B cell (primary cell): ENCODE results near the gene RMC1. TPM values are rescaled to one million over a fixed set of nuclear protein-coding genes. Genes with fewer than 3 reads are reported as not detected.
A peak's percentile ranks its signal among the peaks of the same experiment; 100 is the strongest.

Source experiments
- ATAC-seq: fragments of 200-7000 bp; cut with Tn5 transposase; one replicate; pipeline ENCODE4 v1.10.0; 2021; ENCODE audit warnings: low read depth, mild to moderate bottlenecking, moderate number of reproducible peaks, moderate library complexity
- CTCF ChIA-PET: fragments of 350-600 bp; sonication (Branson Sonifier 250); formaldehyde crosslinking; loops from one replicate; lab custom pipeline; 2021; ENCODE audit warnings: antibody characterized with exemption, inconsistent platforms; lab: Charles Lee
- POLR2A ChIA-PET: fragments of 350-600 bp; sonication (Branson Sonifier 250); formaldehyde crosslinking; loops from one replicate; lab custom pipeline; 2021; ENCODE audit warnings: antibody characterized with exemption; lab: Charles Lee
- DNase-seq: peaks from one replicate; pipeline ENCODE4 v3.0.0; 2013
- H2AFZ ChIP-seq: 2 replicates; pipeline ENCODE4 v1.6.1; 2012; ENCODE audit warnings: mild to moderate bottlenecking, low read depth, low read length; ENCODE audit not compliant: insufficient read depth, poor library complexity, severe bottlenecking
- H3K27ac ChIP-seq, 2 donors: 1 replicate in 1 of 2; 2 replicates in 1 of 2; pipeline ENCODE4 v1.5.1; 2012 to 2013; ENCODE audit warnings: low read length in 2 of 2, mild to moderate bottlenecking in 2 of 2, moderate library complexity in 1 of 2
- H3K27me3 ChIP-seq, 4 experiments: fragments of 200-600 bp in 1 of 4; sonication (generic) in 1 of 4; replicated peaks in 1 of 4; 1 replicate in 2 of 4; 2 replicates in 2 of 4; pipeline versions ENCODE4 v1.6.1 to v1.7.0; 2013 to 2016; ENCODE audit warnings: low read length in 3 of 4, mild to moderate bottlenecking in 2 of 4, mixed read lengths in 1 of 4, moderate library complexity in 1 of 4; ENCODE audit not compliant: insufficient read depth in 4 of 4, control insufficient read depth in 3 of 4; ENCODE audit errors: control extremely low read depth in 1 of 4
- H3K36me3 ChIP-seq, 2 experiments: replicated peaks in 1 of 2; 1 replicate in 1 of 2; 2 replicates in 1 of 2; pipeline versions ENCODE4 v1.6.1 to v1.7.1; 2013; ENCODE audit warnings: low read length in 1 of 2; ENCODE audit not compliant: insufficient read depth in 2 of 2, control insufficient read depth in 1 of 2; ENCODE audit errors: control extremely low read depth in 1 of 2, extremely low read depth in 1 of 2
- H3K4me1 ChIP-seq, 2 donors: fragments of 200-600 bp in 1 of 2; sonication (generic) in 1 of 2; 1 replicate in 1 of 2; 2 replicates in 1 of 2; pipeline versions ENCODE4 v1.5.1 to v1.6.1; 2013 to 2017; ENCODE audit warnings: low read length in 2 of 2; ENCODE audit not compliant: control insufficient read depth in 2 of 2, insufficient read depth in 2 of 2
- H3K4me2 ChIP-seq: replicated peaks from 2 replicates; pipeline ENCODE3; 2012; ENCODE audit warnings: mild to moderate bottlenecking, low read depth, low read length; ENCODE audit not compliant: poor library complexity, severe bottlenecking
- H3K4me3 ChIP-seq, 5 experiments: fragments of 200-600 bp in 1 of 5; sonication (generic) in 1 of 5; 1 replicate in 3 of 5; 2 replicates in 2 of 5; pipeline versions ENCODE4 v1.5.1 to v1.7.0; 2011 to 2016; ENCODE audit warnings: low read length in 4 of 5, mild to moderate bottlenecking in 4 of 5, low read depth in 2 of 5, control low read depth in 1 of 5, moderate library complexity in 1 of 5; ENCODE audit not compliant: insufficient read depth in 1 of 5; ENCODE audit errors: control extremely low read depth in 1 of 5, extremely low read depth in 1 of 5
- H3K79me2 ChIP-seq: fragments of 200-600 bp; sonication (generic); one replicate; pipeline ENCODE4 v1.6.0; 2016; ENCODE audit warnings: low read length; ENCODE audit not compliant: control insufficient read depth, insufficient read depth
- H3K9ac ChIP-seq: fragments of 200-600 bp; sonication (generic); 2 replicates; pipeline ENCODE4 v1.6.1; 2017; ENCODE audit warnings: mild to moderate bottlenecking, low read length, moderate library complexity
- H3K9me3 ChIP-seq, 3 donors: one replicate each; pipeline versions ENCODE4 v1.6.1 to v1.7.1; 2013; ENCODE audit warnings: low read length in 2 of 3; ENCODE audit not compliant: control insufficient read depth in 2 of 3, insufficient read depth in 1 of 3; ENCODE audit errors: control extremely low read depth in 1 of 3
- H4K20me1 ChIP-seq: 2 replicates; pipeline ENCODE4 v1.6.0; 2012; ENCODE audit warnings: mild to moderate bottlenecking, low read length; ENCODE audit not compliant: insufficient read depth, control insufficient read depth, poor library complexity, severe bottlenecking
- H3K27ac Mint-ChIP-seq: one replicate; pipeline ENCODE4 v1.8.0; 2021; ENCODE audit warnings: mixed read lengths
- H3K27me3 Mint-ChIP-seq: one replicate; pipeline ENCODE4 v1.8.0; 2021; ENCODE audit warnings: mixed read lengths
- H3K4me1 Mint-ChIP-seq: one replicate; pipeline ENCODE4 v1.8.0; 2021; ENCODE audit warnings: mixed read lengths
- H3K4me3 Mint-ChIP-seq: one replicate; pipeline ENCODE4 v1.8.0; 2021; ENCODE audit warnings: mixed read lengths
- H3K9me3 Mint-ChIP-seq: one replicate; pipeline ENCODE4 v1.8.0; 2022; ENCODE audit warnings: mixed read lengths; ENCODE audit not compliant: insufficient read depth
- CTCF ChIP-seq: fragments of 200-600 bp; IDR thresholded peaks from one replicate; pipeline ENCODE4 v1.8.0; 2022; ENCODE audit warnings: antibody characterized with exemption, mild to moderate bottlenecking
- EZH2 ChIP-seq: IDR thresholded peaks from 2 replicates; pipeline ENCODE4 v1.6.1; 2012; ENCODE audit warnings: borderline replicate concordance, low read depth, mild to moderate bottlenecking, moderate library complexity, low read length; ENCODE audit not compliant: insufficient read depth, poor library complexity, severe bottlenecking
- WGBS: methylation state at CpG from one replicate; pipeline ENCODE4 v1.1.5; 2013; ENCODE audit warnings: missing lambda C conversion rate; ENCODE audit not compliant: insufficient coverage; 5-methylcytosine and 5-hydroxymethylcytosine counted together
- intact Hi-C: fragments of 100-400 bp; cut with micrococcal nuclease; formaldehyde crosslinking; loops from one replicate; pipeline ENCODE4 v1.10.0; 2022
- polyA plus RNA-seq: library from polyadenylated mRNA; depleted of rRNA; stranded (reverse); fragments of >200 nt; gene quantifications from 2 replicates; pipeline ENCODE4 v1.2.3, GENCODE V29; 2012
- total RNA-seq, 2 donors: library from RNA; stranded (reverse); fragments of 120-200 nt in 1 of 2; gene quantifications; 1 replicate in 1 of 2; 2 replicates in 1 of 2; pipeline versions ENCODE4 v1.2.3 to v1.2.4, GENCODE V29; 2013 to 2022

The RMC1 gene
- total and polyA plus RNA-seq, 2 donors (not counting 1 experiment from before 2014, with no cell fraction given), result 77.3 to 137 TPM

- intact Hi-C loops, result no loop called here
These were observed 9.3 kb downstream of the RMC1 start for GRCh38 chr18:23512641-23513040.

More at GRCh38 chr18:23512641-23513040, 9.3 kb downstream of the RMC1 start:
- Mint-ChIP-seq H3K27me3 (no peaks in the 10 kb centered on the region), H3K4me3 (peak overlapping the region; percentile 1), H3K27ac (peak overlapping the region; percentile 26), H3K4me1 (peaks cover 28% of the 10 kb centered on the region), H3K9me3 (no peaks in the 10 kb centered on the region)
- H3K27me3 ChIP-seq, result no peaks in the 10 kb centered on the region
- ChIA-PET POLR2A (interaction anchor here (0.7 kb wide), 1 partner anchor 564 kb away, joined by 4 read pairs; no protein-coding TSS in a partner anchor), CTCF (interaction anchor here (1.0 to 3.7 kb wide), 3 partner anchors 14 to 73 kb away, joined by 3 to 18 read pairs (median 5); partner anchors contain the start of gene NPC1)
- no peaks in the 10 kb centered on the region for H3K9me3 ChIP-seq
- DNase-seq (peak; percentile 17), ATAC-seq (no peak)
- H2AFZ ChIP-seq, result no peak overlapping the region
- peak overlapping the region; percentile 49 to 62 for H3K27ac ChIP-seq
- H3K4me1 ChIP-seq, result peaks cover 9 to 12% of the 10 kb centered on the region in 2 donors
- TF ChIP-seq CTCF, result no peak
- no peak for TF ChIP-seq EZH2
- no peak overlapping the region for H3K4me3 ChIP-seq
- peaks cover 56% of the 10 kb centered on the region for H4K20me1 ChIP-seq
- H3K4me2 ChIP-seq, result peak overlapping the region; percentile 12
- peaks cover 3 to 60% of the 10 kb centered on the region in 2 experiments for H3K36me3 ChIP-seq
- H3K79me2 ChIP-seq, result peaks cover 50% of the 10 kb centered on the region
- H3K9ac ChIP-seq, result no peak overlapping the region
- 57% methylated on average over 1 of the region's 1 CpG for WGBS
